ENCODE measurements around the gene F8. TPM values are rescaled to one million over a fixed set of nuclear protein-coding genes. Genes with fewer than 3 reads are reported as not detected.

The F8 gene
- total RNA-seq, 1 experiment from 2014 or later: 15.2 TPM

- no peaks in the 10 kb centered on the region for H3K9me3 ChIP-seq (ENCODE audit: insufficient read depth, low read depth)
- H3K27me3 ChIP-seq (ENCODE audit: insufficient read depth, low read depth): no peaks in the 10 kb centered on the region
- no peaks in the 10 kb centered on the region for H3K79me2 ChIP-seq (ENCODE audit: low read depth)
- no peaks in the 10 kb centered on the region for H3F3A ChIP-seq (ENCODE audit: insufficient read depth, low read depth)
- no peak overlapping the region for H3K4me3 ChIP-seq
- H3K9me2 ChIP-seq (ENCODE audit: insufficient read depth): no peaks in the 10 kb centered on the region
- TF ChIP-seq EZH2 (IDR thresholded peaks at IDR 0.05; ENCODE audit: low read depth) (no peak), CTCF (conservative IDR thresholded peaks at IDR 0.05) (no peak)
- ChIA-PET POLR2A (ENCODE audit: unreplicated experiment) (no interaction called here), CTCF (no interaction called here)
- H3K4me1 ChIP-seq (replicated peaks; ENCODE audit: insufficient read depth): no peaks in the 10 kb centered on the region
- intact Hi-C loops (cut with micrococcal nuclease; ENCODE audit: unreplicated experiment): no loop called here
- BruUV-seq (replicated peaks): no TSS peak
- no peaks in the 10 kb centered on the region for H3K36me3 ChIP-seq (ENCODE audit: low read depth)
- no peak overlapping the region for H2AFZ ChIP-seq
- DNase-seq: no peak
- no peak overlapping the region for H3K27ac ChIP-seq
- H3K4me2 ChIP-seq: no peak overlapping the region
- H4K20me1 ChIP-seq (ENCODE audit: insufficient read depth): no peaks in the 10 kb centered on the region
Observed at GRCh38 chrX:154815274-154815818, 207.2 kb downstream of the F8 start.

- Histone ChIP-seq H3K9me2 (ENCODE audit: insufficient read depth) (no peaks in the 10 kb centered on the region), H3K4me2 (no peak overlapping the region), H2AFZ (no peak overlapping the region), H3K4me3 (no peak overlapping the region), H3K27ac (no peak overlapping the region), H4K20me1 (ENCODE audit: insufficient read depth) (no peaks in the 10 kb centered on the region), H3F3A (ENCODE audit: insufficient read depth, low read depth) (no peaks in the 10 kb centered on the region), H3K9me3 (ENCODE audit: insufficient read depth, low read depth) (no peaks in the 10 kb centered on the region), H3K36me3 (ENCODE audit: low read depth) (no peaks in the 10 kb centered on the region), H3K27me3 (ENCODE audit: insufficient read depth, low read depth) (no peaks in the 10 kb centered on the region), H3K79me2 (ENCODE audit: low read depth) (no peaks in the 10 kb centered on the region), H3K4me1 (replicated peaks; ENCODE audit: insufficient read depth) (no peaks in the 10 kb centered on the region)
- no peak for DNase-seq
- CTCF ChIA-PET: no interaction called here
- no TSS peak for BruUV-seq (replicated peaks)
- no peak for TF ChIP-seq EZH2 (IDR thresholded peaks at IDR 0.05; ENCODE audit: low read depth)
- TF ChIP-seq CTCF (conservative IDR thresholded peaks at IDR 0.05): no peak
- intact Hi-C loops (cut with micrococcal nuclease; ENCODE audit: unreplicated experiment): no loop called here
- POLR2A ChIA-PET (ENCODE audit: unreplicated experiment): no interaction called here
Observed at GRCh38 chrX:154813801-154814200, 208.7 kb downstream of the F8 start.

- H2AFZ ChIP-seq: no peak overlapping the region
- H3F3A ChIP-seq (ENCODE audit: insufficient read depth, low read depth): no peaks in the 10 kb centered on the region
- no peak overlapping the region for H3K4me3 ChIP-seq
- H3K4me1 ChIP-seq (replicated peaks; ENCODE audit: insufficient read depth): no peaks in the 10 kb centered on the region
- ChIA-PET CTCF (interaction anchor here (0.6 to 0.7 kb wide), 2 partner anchors 30 to 206 kb away, joined by 3 read pairs; no protein-coding TSS in a partner anchor), POLR2A (ENCODE audit: unreplicated experiment) (no interaction called here)
- no peak for TF ChIP-seq CTCF (conservative IDR thresholded peaks at IDR 0.05)
- no peak for TF ChIP-seq EZH2 (IDR thresholded peaks at IDR 0.05; ENCODE audit: low read depth)
- no peaks in the 10 kb centered on the region for H4K20me1 ChIP-seq (ENCODE audit: insufficient read depth)
- no peak overlapping the region for H3K4me2 ChIP-seq
- DNase-seq: no peak
- H3K9me3 ChIP-seq (ENCODE audit: insufficient read depth, low read depth): no peaks in the 10 kb centered on the region
- H3K79me2 ChIP-seq (ENCODE audit: low read depth): no peaks in the 10 kb centered on the region
- no TSS peak for BruUV-seq (replicated peaks)
- H3K9me2 ChIP-seq (ENCODE audit: insufficient read depth): no peaks in the 10 kb centered on the region
- no peaks in the 10 kb centered on the region for H3K36me3 ChIP-seq (ENCODE audit: low read depth)
- intact Hi-C loops (cut with micrococcal nuclease; ENCODE audit: unreplicated experiment): no loop called here
- H3K27ac ChIP-seq: no peak overlapping the region
- H3K27me3 ChIP-seq (ENCODE audit: insufficient read depth, low read depth): peaks cover 3% of the 10 kb centered on the region; the same call in 1 of the 2 replicates
Observed at GRCh38 chrX:154812341-154813101, 210.0 kb downstream of the F8 start.
